AG04450 (cell line): ENCODE measurements around the gene VRK3. TPM values are rescaled to one million over a fixed set of nuclear protein-coding genes. Genes with fewer than 3 reads are reported as not detected.
"Not testable (repeated sequence)": the region's sequence is repeated elsewhere in the genome, so short reads cannot be mapped to it uniquely, and the experiment has no call there.

Source experiments
- CTCF ChIA-PET: fragments of 300-600, 350-600 bp; formaldehyde crosslinking; extraction: SDS; loops from one replicate; lab custom pipeline; 2022; ENCODE audit warnings: antibody characterized with exemption, inconsistent platforms; lab: Charles Lee
- POLR2A ChIA-PET: fragments of 350-600 bp; formaldehyde crosslinking; extraction: SDS; loops from one replicate; lab custom pipeline; 2021; ENCODE audit warnings: antibody characterized with exemption, inconsistent platforms; lab: Yijun Ruan, JAX
- DNase-seq: peaks from one replicate; pipeline ENCODE4 v3.0.0-alpha.2; 2011; ENCODE audit warnings: low read depth, low spot score
- H3K27ac ChIP-seq: one replicate; pipeline ENCODE4 v1.5.1; 2012; ENCODE audit warnings: low read depth, low read length, control low read depth
- H3K27me3 ChIP-seq: one replicate; pipeline ENCODE4 v1.6.0; 2012; ENCODE audit warnings: low read length; ENCODE audit not compliant: control insufficient read depth, insufficient read depth
- H3K4me3 ChIP-seq: 2 replicates; pipeline ENCODE4 v1.5.1; 2011; ENCODE audit warnings: mild to moderate bottlenecking, low read depth, low read length, control low read depth
- H3K9me3 ChIP-seq: 2 replicates; pipeline ENCODE4 v1.5.1; 2012; ENCODE audit warnings: low read length; ENCODE audit not compliant: control insufficient read depth, insufficient read depth
- CTCF ChIP-seq: IDR thresholded peaks from 2 replicates; pipeline ENCODE4 v1.5.1; 2011; ENCODE audit warnings: low read depth, low read length, control low read depth, inconsistent platforms
- polyA plus RNA-seq: library from polyadenylated mRNA; depleted of rRNA; stranded (reverse); fragments of >200 nt; gene quantifications from 2 replicates; pipeline ENCODE4 v1.2.3, GENCODE V29; 2011

The VRK3 gene
- polyA plus RNA-seq, 1 experiment = 22.5 TPM

- ChIA-PET POLR2A (no interaction called here), CTCF (interaction anchor here (3.2 kb wide), 1 partner anchor 12 kb away, joined by 25 read pairs; no protein-coding TSS in a partner anchor)
- no peak for TF ChIP-seq CTCF
- Histone ChIP-seq H3K9me3 (no peaks in the 10 kb centered on the region; the same call in 1 of the 2 replicates), H3K4me3 (no peak overlapping the region), H3K27ac (no peak overlapping the region), H3K27me3 (peaks cover 24% of the 10 kb centered on the region)
- DNase-seq = no peak
Measured at GRCh38 chr19:49949742-49950589, 75.2 kb downstream of the VRK3 start.

GRCh38 chr19:49946415-49946814 is 78.8 kb downstream of the VRK3 start:
- Histone ChIP-seq H3K4me3 (no peak overlapping the region), H3K9me3 (no peaks in the 10 kb centered on the region), H3K27me3 (peaks cover 2% of the 10 kb centered on the region), H3K27ac (no peak overlapping the region)
- no peak for DNase-seq
- no peak for TF ChIP-seq CTCF
- CTCF ChIA-PET = no interaction called here
- POLR2A ChIA-PET = no interaction called here

GRCh38 chr19:49944567-49944966 is 80.6 kb downstream of the VRK3 start:
- CTCF ChIA-PET, H3K4me3 ChIP-seq, H3K27me3 ChIP-seq, H3K9me3 ChIP-seq, H3K27ac ChIP-seq, DNase-seq, POLR2A ChIA-PET: not testable (repeated sequence)

- POLR2A ChIA-PET = no interaction called here
- H3K4me3 ChIP-seq = no peak overlapping the region
- H3K9me3 ChIP-seq = no peaks in the 10 kb centered on the region
- no peak for DNase-seq
- H3K27ac ChIP-seq = no peak overlapping the region
- peaks cover 2% of the 10 kb centered on the region for H3K27me3 ChIP-seq
- CTCF ChIA-PET = no interaction called here
- TF ChIP-seq CTCF = no peak
Measured at GRCh38 chr19:49940482-49940791, 84.7 kb downstream of the VRK3 start.

- H3K9me3 ChIP-seq = no peaks in the 10 kb centered on the region
- no peak for DNase-seq
- ChIA-PET CTCF (interaction anchor here (0.6 to 3.0 kb wide), 3 partner anchors 9 to 196 kb away, joined by 5 to 28 read pairs (median 25); no protein-coding TSS in a partner anchor), POLR2A (no interaction called here)
- peaks cover 2% of the 10 kb centered on the region for H3K27me3 ChIP-seq
- no peak overlapping the region for H3K27ac ChIP-seq
- no peak overlapping the region for H3K4me3 ChIP-seq
- no peak for TF ChIP-seq CTCF
Measured at GRCh38 chr19:49939721-49940481, 85.3 kb downstream of the VRK3 start.
